Kidney (tissue), 14 donors: ENCODE data around the gene TIMP3. TPM values are rescaled to one million over a fixed set of nuclear protein-coding genes. Genes with fewer than 3 reads are reported as not detected.

Experiments
- DNase-seq, 5 donors: peaks; one replicate each; pipeline ENCODE4 v3.0.0-alpha.2; 2013 to 2020
- FAIRE-seq: peaks from 2 replicates; lab custom pipeline; 2012; peaks lifted over from hg19 to GRCh38; lab: Jason Lieb, UNC
- H3K27ac ChIP-seq, 2 donors: one replicate each; pipeline ENCODE4 v1.7.0; 2013; ENCODE audit warnings: low read depth in 2 of 2, low read length in 2 of 2, inconsistent platforms in 1 of 2
- H3K27me3 ChIP-seq: one replicate; pipeline ENCODE4 v1.7.1; 2013; ENCODE audit warnings: low read length, inconsistent platforms; ENCODE audit not compliant: control insufficient read depth, insufficient read depth
- H3K36me3 ChIP-seq, 3 donors: one replicate each; pipeline versions ENCODE4 v1.7.0 to v1.7.1; 2013; ENCODE audit warnings: low read length in 3 of 3, control low read depth in 1 of 3, inconsistent platforms in 1 of 3; ENCODE audit not compliant: insufficient read depth in 3 of 3, control insufficient read depth in 2 of 3
- H3K4me1 ChIP-seq, 3 donors: one replicate each; pipeline versions ENCODE4 v1.7.0 to v1.7.1; 2013; ENCODE audit warnings: low read length in 3 of 3, inconsistent platforms in 1 of 3, low read depth in 1 of 3; ENCODE audit not compliant: control insufficient read depth in 2 of 3, insufficient read depth in 2 of 3
- H3K4me3 ChIP-seq, 3 donors: one replicate each; pipeline versions ENCODE4 v1.7.0 to v1.8.1; 2013; ENCODE audit warnings: low read length in 3 of 3, control low read depth in 1 of 3, inconsistent platforms in 1 of 3
- H3K9ac ChIP-seq, 3 donors: one replicate each; pipeline versions ENCODE4 v1.7.0 to v1.7.1; 2013; ENCODE audit warnings: low read length in 3 of 3, control low read depth in 1 of 3, inconsistent platforms in 1 of 3
- H3K9me3 ChIP-seq, 3 donors: one replicate each; pipeline versions ENCODE4 v1.7.0 to v1.7.1; 2013; ENCODE audit warnings: low read length in 3 of 3, control low read depth in 1 of 3, inconsistent platforms in 1 of 3; ENCODE audit not compliant: control insufficient read depth in 2 of 3, insufficient read depth in 1 of 3
- intact Hi-C: fragments of 100-400 bp; cut with DNase I; formaldehyde crosslinking; loops from one replicate; pipeline ENCODE4 v1.11.1; 2022
- polyA plus RNA-seq: library from polyadenylated mRNA; stranded (reverse); fragments of 350-450 nt; fragmentation: Illumina TruSeq; extraction: RNeasy Lipid Tissue Mini Kit (QIAGEN cat#74804); gene quantifications from one replicate; pipeline ENCODE4 v1.2.3, GENCODE V29; 2014; ENCODE audit warnings: low read depth, low replicate concordance; ENCODE audit not compliant: insufficient read depth
- total RNA-seq: library from RNA; stranded (reverse); fragmentation: NEBNext Ultra II Directional; extraction: Animal tissue kit (Norgen Biotek cat#: 25700); gene quantifications from one replicate; pipeline ENCODE4 v1.2.1, GENCODE V29; 2021
- TF ChIP-seq, protein P1 (sequence below): IDR thresholded peaks from 3 replicates; pipeline ENCODE4 v1.5.1; 2012; ENCODE audit warnings: mild to moderate bottlenecking, moderate library complexity, borderline replicate concordance; ENCODE audit not compliant: insufficient read depth; ENCODE audit errors: extremely low read depth
- donor health status: control.
- donor health status: control.
- donor health status: control.
- donor health status: control.
- donor health status: control.
- donor health status: DM: yes; HTN: yes; CAD: no.
- donor health status: Normal renal cell carcinoma (clear cell type).

Gene TIMP3
- total and polyA plus RNA-seq, 2 donors from 2014 or later, result 198 to 818 TPM

DNA sequence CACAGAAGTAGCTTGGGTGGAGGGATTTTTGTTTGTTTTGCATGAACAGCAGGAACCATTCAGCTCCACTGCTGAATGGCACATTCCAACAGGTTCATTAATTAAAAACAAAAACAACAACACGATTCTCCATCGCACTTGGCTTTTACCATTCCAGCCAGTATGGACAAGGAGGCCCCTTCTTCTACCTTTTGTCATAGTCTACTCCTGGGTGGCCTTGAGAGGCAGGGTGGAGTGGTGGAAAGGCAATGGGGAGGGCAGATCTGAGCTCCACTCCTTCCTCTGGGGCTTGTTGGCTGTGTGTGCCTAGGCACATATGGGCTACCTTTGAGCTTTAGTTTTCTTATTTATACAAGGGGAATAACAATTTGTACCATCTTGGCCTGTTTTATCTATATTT is 4.8 kb downstream of the TIMP3 start:
- intact Hi-C loops, result loop anchor here (10.0 kb wide), 1 partner anchor 189 kb away; no protein-coding TSS in a partner anchor
- Histone ChIP-seq H3K4me3 (no peak overlapping the region), H3K9ac (peak overlapping the region in 1 of 3 donors; percentile 6)

DNA sequence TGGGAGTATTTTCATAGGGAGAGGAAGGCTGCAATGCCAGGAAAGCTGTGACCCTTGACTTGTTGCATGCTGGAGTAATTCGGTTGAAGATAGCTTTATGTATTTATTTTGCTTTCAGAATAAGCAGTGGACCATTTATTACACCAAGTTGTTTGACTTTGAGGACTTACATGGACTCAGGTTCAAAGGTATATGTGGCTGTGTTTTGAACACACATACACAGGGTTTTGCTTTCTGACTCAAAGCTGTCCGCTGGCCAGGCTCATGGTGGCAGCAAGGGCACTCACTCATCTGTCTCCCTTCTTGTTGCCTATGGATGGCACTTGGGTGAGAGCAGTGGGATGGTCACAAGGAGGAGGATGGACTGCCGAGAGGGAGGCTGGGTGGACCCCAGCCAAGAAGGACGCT is 6.5 kb downstream of the TIMP3 start:
- DNase-seq (peak in 1 of 5 donors; percentile 42), FAIRE-seq (no peak)
- Histone ChIP-seq H3K9ac (no peak overlapping the region), H3K36me3 (peaks cover 0 to 4% (median 0%) of the 10 kb centered on the region in 3 donors), H3K27ac (peak overlapping the region in 1 of 2 donors; percentile 52), H3K27me3 (no peaks in the 10 kb centered on the region), H3K9me3 (no peaks in the 10 kb centered on the region), H3K4me3 (no peak overlapping the region), H3K4me1 (peaks cover 0 to 33% (median 28%) of the 10 kb centered on the region in 3 donors)
- intact Hi-C loops, result loop anchor here (10.0 kb wide), 1 partner anchor 187 kb away; no protein-coding TSS in a partner anchor
- TF ChIP-seq, protein P1, sequence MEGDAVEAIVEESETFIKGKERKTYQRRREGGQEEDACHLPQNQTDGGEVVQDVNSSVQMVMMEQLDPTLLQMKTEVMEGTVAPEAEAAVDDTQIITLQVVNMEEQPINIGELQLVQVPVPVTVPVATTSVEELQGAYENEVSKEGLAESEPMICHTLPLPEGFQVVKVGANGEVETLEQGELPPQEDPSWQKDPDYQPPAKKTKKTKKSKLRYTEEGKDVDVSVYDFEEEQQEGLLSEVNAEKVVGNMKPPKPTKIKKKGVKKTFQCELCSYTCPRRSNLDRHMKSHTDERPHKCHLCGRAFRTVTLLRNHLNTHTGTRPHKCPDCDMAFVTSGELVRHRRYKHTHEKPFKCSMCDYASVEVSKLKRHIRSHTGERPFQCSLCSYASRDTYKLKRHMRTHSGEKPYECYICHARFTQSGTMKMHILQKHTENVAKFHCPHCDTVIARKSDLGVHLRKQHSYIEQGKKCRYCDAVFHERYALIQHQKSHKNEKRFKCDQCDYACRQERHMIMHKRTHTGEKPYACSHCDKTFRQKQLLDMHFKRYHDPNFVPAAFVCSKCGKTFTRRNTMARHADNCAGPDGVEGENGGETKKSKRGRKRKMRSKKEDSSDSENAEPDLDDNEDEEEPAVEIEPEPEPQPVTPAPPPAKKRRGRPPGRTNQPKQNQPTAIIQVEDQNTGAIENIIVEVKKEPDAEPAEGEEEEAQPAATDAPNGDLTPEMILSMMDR, result no peak

More for the DNA sequence above, 4.8 kb downstream of the TIMP3 start:
- H3K27ac ChIP-seq, result no peak overlapping the region
- no peaks in the 10 kb centered on the region for H3K27me3 ChIP-seq
- peaks cover 0 to 30% (median 28%) of the 10 kb centered on the region in 3 donors for H3K4me1 ChIP-seq
- no peaks in the 10 kb centered on the region for H3K9me3 ChIP-seq
- peaks cover 0 to 4% (median 0%) of the 10 kb centered on the region in 3 donors for H3K36me3 ChIP-seq
- FAIRE-seq, result no peak
- no peak for DNase-seq
- TF ChIP-seq, protein P1, result no peak

DNA sequence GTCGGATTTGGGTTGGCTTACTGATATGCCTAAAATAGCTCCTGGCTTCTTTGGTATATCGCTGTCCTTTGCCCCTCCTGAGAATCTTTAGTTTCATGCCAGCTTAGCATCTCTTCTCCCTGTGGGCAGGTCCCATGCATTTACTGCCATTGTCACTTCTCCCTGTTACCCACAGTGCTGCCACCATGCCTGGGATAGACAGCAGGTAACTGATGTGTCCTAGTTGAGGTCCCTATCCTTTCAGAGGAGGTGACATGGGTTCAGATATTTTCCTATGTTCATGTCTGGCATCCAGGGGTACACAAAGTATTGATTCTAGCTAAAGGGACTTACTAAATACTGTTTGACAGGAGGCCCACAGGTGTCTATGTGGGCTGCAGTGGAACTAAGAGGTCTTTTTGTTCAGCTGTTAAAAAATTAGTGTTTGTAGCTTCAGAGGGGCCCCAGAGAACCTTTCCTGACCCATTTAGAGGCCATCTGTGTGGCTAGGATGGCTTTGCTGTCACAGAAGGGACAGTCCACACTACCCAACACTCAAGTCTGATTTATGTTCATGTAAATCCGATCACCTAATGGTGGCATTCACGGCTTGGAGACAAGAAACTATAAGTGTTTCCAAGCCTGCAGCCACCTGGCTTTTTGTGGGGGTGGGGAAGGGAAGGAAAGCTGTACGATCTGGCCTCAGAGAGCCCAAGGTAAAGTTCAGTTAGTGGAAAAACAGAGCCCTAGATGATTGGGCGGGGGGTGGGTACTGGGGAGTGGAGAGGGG is 8.5 kb downstream of the TIMP3 start:
- DNase-seq (peak in 3 of 5 donors; percentile 59 to 78 (median 69)), FAIRE-seq (no peak)
- H3K4me3 ChIP-seq, result peak overlapping the region in 1 of 3 donors; percentile 16
- H3K4me1 ChIP-seq, result peaks cover 0 to 32% (median 28%) of the 10 kb centered on the region in 3 donors
- TF ChIP-seq, protein P1, result no peak
- H3K27ac ChIP-seq, result no peak overlapping the region
- no peaks in the 10 kb centered on the region for H3K9me3 ChIP-seq
- peaks cover 0 to 4% (median 0%) of the 10 kb centered on the region in 3 donors for H3K36me3 ChIP-seq
- no peak overlapping the region for H3K9ac ChIP-seq
- H3K27me3 ChIP-seq, result no peaks in the 10 kb centered on the region
- intact Hi-C loops, result loop anchor here (10.0 kb wide), 1 partner anchor 185 kb away; no protein-coding TSS in a partner anchor
